Neuronal stem cell (in vitro differentiated cells): ENCODE results near the gene ZFTA.
"Not testable (repeated sequence)": the region's sequence is repeated elsewhere in the genome, so short reads cannot be mapped to it uniquely, and the experiment has no call there.

Experiments
- DNase-seq: peaks from one replicate; pipeline ENCODE4 v3.0.0-alpha.2; 2013; ENCODE audit warnings: low spot score
- H2AFZ ChIP-seq: one replicate; pipeline ENCODE4 v1.6.1; 2013; ENCODE audit warnings: mild to moderate bottlenecking, low read length, inconsistent platforms
- H2AK5ac ChIP-seq: 2 replicates; pipeline ENCODE4 v1.6.1; 2013; ENCODE audit warnings: low read depth, mild to moderate bottlenecking, inconsistent platforms, low read length, moderate library complexity, mixed read lengths
- H2BK120ac ChIP-seq: 2 replicates; pipeline ENCODE4 v1.6.1; 2013; ENCODE audit warnings: low read depth, mild to moderate bottlenecking, inconsistent platforms, low read length, moderate library complexity, mixed read lengths
- H2BK12ac ChIP-seq: one replicate; pipeline ENCODE4 v1.6.1; 2013; ENCODE audit warnings: low read length, inconsistent platforms
- H2BK15ac ChIP-seq: 2 replicates; pipeline ENCODE4 v1.6.1; 2013; ENCODE audit warnings: mild to moderate bottlenecking, low read length, inconsistent platforms, mixed read lengths
- H2BK5ac ChIP-seq: one replicate; pipeline ENCODE4 v1.6.1; 2013; ENCODE audit warnings: inconsistent platforms, mild to moderate bottlenecking, low read length, moderate library complexity
- H3K14ac ChIP-seq: one replicate; pipeline ENCODE4 v1.6.1; 2013; ENCODE audit warnings: low read length, inconsistent platforms
- H3K18ac ChIP-seq: 2 replicates; pipeline ENCODE4 v1.6.1; 2013; ENCODE audit warnings: low read length, inconsistent platforms
- H3K23ac ChIP-seq: 2 replicates; pipeline ENCODE4 v1.6.1; 2013; ENCODE audit warnings: low read depth, mild to moderate bottlenecking, mixed read lengths, low read length, inconsistent platforms; ENCODE audit not compliant: poor library complexity
- H3K27ac ChIP-seq: replicated peaks from 3 replicates; pipeline ENCODE4 v1.5.1; 2013; ENCODE audit warnings: low read length, inconsistent platforms
- H3K27me3 ChIP-seq, 3 experiments: 2 replicates each; pipeline ENCODE4 v1.6.1; 2013; ENCODE audit warnings: low read length in 3 of 3, mild to moderate bottlenecking in 2 of 3, inconsistent platforms in 1 of 3, low read depth in 1 of 3, mixed read lengths in 1 of 3, moderate library complexity in 1 of 3; ENCODE audit not compliant: control insufficient read depth in 3 of 3, insufficient read depth in 3 of 3
- H3K36me3 ChIP-seq, 2 donors: replicated peaks in 1 of 2; 2 replicates each; pipeline ENCODE4 v1.6.1; 2013; ENCODE audit warnings: low read length in 2 of 2; ENCODE audit not compliant: control insufficient read depth in 2 of 2, insufficient read depth in 2 of 2
- H3K4ac ChIP-seq: 2 replicates; pipeline ENCODE4 v1.6.1; 2013; ENCODE audit warnings: inconsistent platforms, mild to moderate bottlenecking, low read length, moderate library complexity
- H3K4me1 ChIP-seq, 2 donors: 1 replicate in 1 of 2; 2 replicates in 1 of 2; pipeline ENCODE4 v1.6.1; 2013; ENCODE audit warnings: low read length in 2 of 2, low read depth in 1 of 2; ENCODE audit not compliant: control insufficient read depth in 2 of 2, insufficient read depth in 1 of 2
- H3K4me2 ChIP-seq: one replicate; pipeline ENCODE4 v1.6.1; 2013; ENCODE audit warnings: mild to moderate bottlenecking, low read length, inconsistent platforms; ENCODE audit not compliant: insufficient read depth, poor library complexity, severe bottlenecking
- H3K4me3 ChIP-seq, 2 donors: 2 replicates each; pipeline ENCODE4 v1.5.1; 2013; ENCODE audit warnings: low read length in 2 of 2, mild to moderate bottlenecking in 2 of 2, inconsistent platforms in 1 of 2, moderate library complexity in 1 of 2
- H3K79me1 ChIP-seq: one replicate; pipeline ENCODE4 v1.6.1; 2013; ENCODE audit warnings: low read depth, mild to moderate bottlenecking, inconsistent platforms, low read length, moderate library complexity
- H3K9ac ChIP-seq: one replicate; pipeline ENCODE4 v1.6.1; 2013; ENCODE audit warnings: mild to moderate bottlenecking, low read depth, low read length, inconsistent platforms; ENCODE audit not compliant: poor library complexity
- H3K9me3 ChIP-seq, 2 donors: replicated peaks in 1 of 2; 2 replicates each; pipeline versions ENCODE3 to v1.6.1; 2013; ENCODE audit warnings: low read length in 2 of 2, mild to moderate bottlenecking in 2 of 2, inconsistent platforms in 1 of 2, low read depth in 1 of 2, mixed read lengths in 1 of 2, moderate library complexity in 1 of 2; ENCODE audit not compliant: control insufficient read depth in 2 of 2, insufficient read depth in 1 of 2
- H4K8ac ChIP-seq: one replicate; pipeline ENCODE4 v1.6.1; 2013; ENCODE audit warnings: low read depth, mild to moderate bottlenecking, inconsistent platforms, low read length, moderate library complexity
- H4K91ac ChIP-seq: one replicate; pipeline ENCODE4 v1.6.1; 2013; ENCODE audit warnings: low read length, low read depth, mild to moderate bottlenecking, inconsistent platforms; ENCODE audit not compliant: poor library complexity
- WGBS, 2 donors: extraction: QIAGEN DNeasy Blood & Tissue Kit; methylation state at CpG; one replicate each; pipeline ENCODE4 v1.1.7; 2013; ENCODE audit warnings: missing lambda C conversion rate in 2 of 2, mixed read lengths in 1 of 2; ENCODE audit not compliant: insufficient read length in 2 of 2, insufficient replicate concordance in 1 of 2; ENCODE audit errors: extremely low coverage in 2 of 2; 5-methylcytosine and 5-hydroxymethylcytosine counted together

The ZFTA gene

DNA sequence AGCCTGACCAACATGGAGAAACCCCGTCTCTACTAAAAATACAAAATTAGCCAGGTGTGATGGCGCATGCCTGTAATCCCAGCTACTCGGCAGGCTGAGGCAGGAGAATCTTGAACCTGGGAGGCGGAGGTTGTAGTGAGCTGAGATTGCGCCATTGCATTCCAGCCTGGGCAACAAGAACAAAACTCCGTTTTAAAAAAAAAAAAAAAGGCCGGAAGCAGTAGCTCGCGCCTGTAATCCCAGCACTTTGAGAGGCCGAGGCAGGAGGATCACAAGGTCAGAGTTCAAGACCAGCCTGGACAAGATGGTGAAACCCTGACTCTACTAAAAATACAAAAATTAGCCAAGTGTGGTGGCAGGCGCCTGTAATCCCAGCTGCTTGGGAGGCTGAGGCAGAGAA lies 41.8 kb upstream of the ZFTA start:
- not testable (repeated sequence) for H3K4me3 ChIP-seq, H3K27me3 ChIP-seq, H3K36me3 ChIP-seq, H2BK12ac ChIP-seq, H2AFZ ChIP-seq, H2BK5ac ChIP-seq, H3K79me1 ChIP-seq, H3K4me2 ChIP-seq, DNase-seq, H2BK15ac ChIP-seq, H3K18ac ChIP-seq, H3K9ac ChIP-seq, H2BK120ac ChIP-seq, H4K8ac ChIP-seq, H3K27ac ChIP-seq, H3K14ac ChIP-seq, H3K23ac ChIP-seq, H4K91ac ChIP-seq, H3K9me3 ChIP-seq, H3K4ac ChIP-seq, H2AK5ac ChIP-seq
- peaks cover 8 to 16% of the 10 kb centered on the region in 2 donors for H3K4me1 ChIP-seq
- whole genome bisulfite sequencing, 2 donors, result no CpG with 5 or more reads among the region's 11 CpGs

DNA sequence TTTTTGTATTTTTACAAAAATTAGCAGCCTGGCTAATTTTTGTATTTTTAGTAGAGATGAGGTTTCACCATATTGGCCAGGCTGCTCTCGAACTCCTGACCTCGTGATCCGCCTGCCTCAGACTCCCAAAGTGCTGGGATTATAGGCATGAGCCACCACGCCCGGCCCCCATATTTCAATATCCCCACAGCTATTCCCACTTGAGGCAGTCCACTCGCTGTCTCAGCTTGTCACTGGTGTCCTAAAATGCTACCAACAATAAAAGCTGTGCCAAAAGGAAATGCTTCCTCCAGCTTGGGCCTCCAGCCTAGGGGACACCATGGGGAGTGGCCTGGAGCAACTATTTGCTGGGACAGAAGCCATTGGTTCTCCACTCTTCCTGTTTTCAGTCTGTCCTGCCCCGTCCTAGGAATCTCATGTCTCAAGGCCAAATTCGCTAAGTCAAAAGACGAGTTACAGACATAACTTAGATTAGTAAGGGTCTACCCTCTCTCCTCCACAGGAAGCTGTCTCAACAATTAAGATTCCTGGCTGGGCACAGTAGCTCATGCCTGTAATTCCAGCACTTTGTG lies 37.4 kb upstream of the ZFTA start:
- no peaks in the 10 kb centered on the region for H3K36me3 ChIP-seq
- no peak overlapping the region for H3K4ac ChIP-seq
- H3K18ac ChIP-seq, result no peak overlapping the region
- H2BK5ac ChIP-seq, result no peak overlapping the region
- no peak overlapping the region for H3K14ac ChIP-seq
- H2BK12ac ChIP-seq, result no peak overlapping the region
- DNase-seq, result no peak
- H3K27ac ChIP-seq, result no peak overlapping the region
- H3K4me2 ChIP-seq, result no peak overlapping the region
- H2BK120ac ChIP-seq, result no peak overlapping the region
- H3K4me3 ChIP-seq, result no peak overlapping the region
- no peak overlapping the region for H2AFZ ChIP-seq
- no peaks in the 10 kb centered on the region for H3K9me3 ChIP-seq
- H4K91ac ChIP-seq, result no peak overlapping the region
- H4K8ac ChIP-seq, result no peak overlapping the region
- no CpG with 5 or more reads among the region's 9 CpGs for WGBS, 2 donors
- no peak overlapping the region for H3K23ac ChIP-seq
- H2BK15ac ChIP-seq, result no peak overlapping the region
- H3K4me1 ChIP-seq, result peaks cover 0 to 5% of the 10 kb centered on the region in 2 donors
- H3K9ac ChIP-seq, result no peak overlapping the region
- peaks cover 1% of the 10 kb centered on the region for H3K79me1 ChIP-seq
- H2AK5ac ChIP-seq, result no peak overlapping the region
- peaks cover 0 to 2% (median 0%) of the 10 kb centered on the region in 3 experiments for H3K27me3 ChIP-seq

DNA sequence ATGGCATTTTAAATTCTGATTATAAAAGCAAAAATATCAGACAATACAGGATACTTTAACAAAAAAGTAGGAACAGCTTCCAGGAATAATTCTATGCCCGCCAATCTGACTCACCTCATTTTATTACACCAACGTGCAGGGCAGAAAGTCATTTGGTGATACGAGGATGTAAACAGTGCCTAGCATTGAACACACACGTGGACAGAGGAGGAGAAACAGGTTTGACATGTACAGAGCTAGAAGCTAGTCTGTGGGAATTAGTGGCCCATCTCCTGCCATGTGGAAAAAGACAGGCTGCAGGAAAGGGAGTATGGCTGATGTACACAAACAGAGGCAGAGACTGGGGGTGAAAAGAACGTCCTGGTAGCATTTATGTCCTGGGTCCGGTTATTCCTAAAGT lies 35.7 kb upstream of the ZFTA start:
- H2AFZ ChIP-seq, result no peak overlapping the region
- no peaks in the 10 kb centered on the region for H3K9me3 ChIP-seq
- H3K4me3 ChIP-seq, result no peak overlapping the region
- no peak overlapping the region for H3K23ac ChIP-seq
- no peak overlapping the region for H2BK12ac ChIP-seq
- no peak overlapping the region for H2BK120ac ChIP-seq
- no CpG with 5 or more reads among the region's 6 CpGs for WGBS, 2 donors
- H3K18ac ChIP-seq, result no peak overlapping the region
- H2BK15ac ChIP-seq, result no peak overlapping the region
- H3K14ac ChIP-seq, result no peak overlapping the region
- no peak overlapping the region for H2BK5ac ChIP-seq
- no peak overlapping the region for H4K91ac ChIP-seq
- no peak overlapping the region for H2AK5ac ChIP-seq
- H3K27ac ChIP-seq, result peak overlapping the region; percentile 9
- no peak overlapping the region for H3K4ac ChIP-seq
- no peak for DNase-seq
- no peaks in the 10 kb centered on the region for H3K79me1 ChIP-seq
- H3K4me2 ChIP-seq, result no peak overlapping the region
- H4K8ac ChIP-seq, result no peak overlapping the region
- H3K9ac ChIP-seq, result no peak overlapping the region
- H3K36me3 ChIP-seq, result no peaks in the 10 kb centered on the region
- peaks cover 0 to 2% (median 0%) of the 10 kb centered on the region in 3 experiments for H3K27me3 ChIP-seq
- H3K4me1 ChIP-seq, result peaks cover 0 to 5% of the 10 kb centered on the region in 2 donors

DNA sequence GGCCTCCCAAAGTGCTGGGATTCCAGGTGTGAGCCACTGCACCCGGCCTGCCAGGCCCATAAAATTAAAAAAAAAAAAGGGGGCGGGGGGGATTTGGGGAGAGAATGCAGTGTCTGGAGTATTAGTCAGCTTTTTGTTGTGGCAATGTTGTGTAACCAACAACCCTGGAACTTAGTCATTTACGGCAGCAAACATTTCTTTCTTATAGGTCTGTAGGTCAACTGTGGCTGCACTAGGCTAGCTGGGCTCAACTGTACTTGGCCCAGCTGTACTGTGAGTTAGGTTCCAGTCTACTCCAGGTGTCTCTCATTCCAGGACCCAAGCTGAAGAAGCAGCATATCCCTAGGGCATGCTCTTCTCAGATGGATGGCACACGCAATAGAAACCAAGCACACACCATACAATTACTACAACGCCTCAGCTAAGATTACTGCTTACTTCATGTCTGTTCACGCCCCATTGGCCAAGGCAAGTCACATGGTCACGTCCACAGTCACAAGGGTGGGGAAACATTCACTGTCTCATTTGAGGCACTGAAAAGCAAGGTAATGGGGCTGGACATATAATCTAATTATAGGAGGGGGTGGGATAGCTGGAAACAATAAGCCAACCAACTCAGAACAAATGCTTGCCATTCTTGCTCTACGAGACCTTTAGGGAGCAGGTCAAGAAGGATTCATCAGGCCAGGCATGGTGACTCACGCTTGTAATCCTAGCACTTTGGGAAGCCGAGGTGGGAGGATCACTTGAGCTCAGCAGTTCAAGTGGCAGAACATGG lies 34.3 kb upstream of the ZFTA start:
- no peak overlapping the region for H2BK12ac ChIP-seq
- H3K79me1 ChIP-seq, result no peaks in the 10 kb centered on the region
- peaks cover 0 to 5% of the 10 kb centered on the region in 2 donors for H3K4me1 ChIP-seq
- no peak overlapping the region for H2BK15ac ChIP-seq
- peak overlapping the region; percentile 4 for H3K18ac ChIP-seq
- no peak overlapping the region for H3K4ac ChIP-seq
- no peak overlapping the region for H4K91ac ChIP-seq
- no peak overlapping the region for H4K8ac ChIP-seq
- no peak overlapping the region for H2BK120ac ChIP-seq
- no peaks in the 10 kb centered on the region for H3K9me3 ChIP-seq
- peak; percentile 57 for DNase-seq
- peaks cover 0 to 2% (median 0%) of the 10 kb centered on the region in 3 experiments for H3K27me3 ChIP-seq
- H2BK5ac ChIP-seq, result no peak overlapping the region
- no peak overlapping the region for H3K4me3 ChIP-seq
- H3K27ac ChIP-seq, result peak overlapping the region; percentile 66
- H3K23ac ChIP-seq, result no peak overlapping the region
- no peak overlapping the region for H3K9ac ChIP-seq
- H2AK5ac ChIP-seq, result no peak overlapping the region
- H3K4me2 ChIP-seq, result no peak overlapping the region
- WGBS, 2 donors, result no CpG with 5 or more reads among the region's 10 CpGs
- H3K36me3 ChIP-seq, result no peaks in the 10 kb centered on the region
- H2AFZ ChIP-seq, result no peak overlapping the region
- H3K14ac ChIP-seq, result no peak overlapping the region
